ENCODE data around the gene NAT9. TPM values are rescaled to one million over a fixed set of nuclear protein-coding genes. Genes with fewer than 3 reads are reported as not detected.

The NAT9 gene
- total and polyA plus RNA-seq, 2 of the 4 experiments (the other 2 are of a cell fraction) = 48.9 to 62.0 TPM

DNA sequence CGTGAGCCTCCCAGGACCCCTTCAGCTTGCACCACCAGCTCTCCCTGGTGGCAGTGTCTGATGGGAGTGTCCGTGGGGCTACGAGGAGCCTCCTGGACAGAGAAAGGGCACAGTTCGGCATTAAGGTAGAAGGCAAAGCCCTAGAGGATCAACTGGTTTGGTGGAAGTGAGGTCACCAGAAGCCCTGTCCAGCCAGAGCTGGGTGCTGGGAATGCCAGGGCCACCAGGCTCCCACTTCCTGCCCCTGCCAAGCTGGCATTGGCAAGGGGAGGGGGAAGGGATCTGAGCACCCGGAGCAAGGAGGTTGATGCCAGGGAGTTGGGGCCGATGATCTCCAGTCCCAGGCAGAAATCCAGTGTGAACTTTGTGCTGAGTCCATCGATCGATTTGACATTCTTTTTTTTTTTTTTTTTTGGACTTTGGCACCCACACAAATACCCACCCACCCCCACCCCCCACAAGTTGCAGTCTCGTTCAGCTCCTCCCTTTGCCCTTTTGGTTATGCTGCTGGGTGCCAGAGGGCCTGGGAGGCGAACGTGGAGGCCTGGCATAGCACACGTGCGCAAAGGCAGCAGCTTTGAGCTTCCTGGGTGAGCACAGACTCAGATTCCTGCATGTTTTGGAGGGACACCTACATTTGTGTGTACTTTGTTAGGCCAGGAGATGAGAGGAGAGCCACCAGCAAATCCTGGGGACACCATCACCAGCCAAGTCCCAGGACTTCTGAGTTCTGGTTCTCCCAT is 25.6 kb downstream of the NAT9 start:
- Histone ChIP-seq H3K23ac (ENCODE audit: low read depth, low read length) (0 out of 2 replicates have a peak overlapping the region, but pooled peaks have one; percentile 0), H3K4ac (ENCODE audit: low read depth, low read length) (no peak overlapping the region), H2BK120ac (ENCODE audit: low read depth, low read length) (no peak overlapping the region), H3K9me3 (ENCODE audit: control insufficient read depth, insufficient read depth, low read length) (no peaks in the 10 kb centered on the region), H3K18ac (ENCODE audit: low read depth, low read length) (no peak overlapping the region), H3K79me1 (ENCODE audit: low read depth in 1 of 2, low read length in 2 of 2) (peaks cover 6 to 22% of the 10 kb centered on the region in 2 experiments), H3K27ac (ENCODE audit: insufficient read depth, low read length) (no peak overlapping the region), H4K8ac (ENCODE audit: low read depth in 2 of 2, low read length in 2 of 2) (no peak overlapping the region; a peak in 1 of 4 replicates), H3K56ac (ENCODE audit: extremely low read depth, insufficient read depth, low read length) (no peak overlapping the region), H4K91ac (ENCODE audit: insufficient read depth, low read depth, low read length) (no peak overlapping the region), H4K20me1 (ENCODE audit: insufficient read depth, low read length) (peaks cover 4% of the 10 kb centered on the region; the same call in 1 of the 2 replicates), H2AK5ac (ENCODE audit: low read depth, low read length) (peak overlapping the region; percentile 65; the same call in 1 of the 2 replicates), H3K4me3 (ENCODE audit: insufficient read depth, low read depth, low read length) (no peak overlapping the region), H2BK5ac (ENCODE audit: low read depth, low read length, poor library complexity, severe bottlenecking) (no peak overlapping the region), H3K9ac (ENCODE audit: low read depth, low read length) (no peak overlapping the region), H3K14ac (replicated peaks; ENCODE audit: low read depth, low read length) (no peak overlapping the region), H3K27me3 (ENCODE audit: control insufficient read depth, insufficient read depth, low read length) (no peaks in the 10 kb centered on the region), H3K4me1 (ENCODE audit: control insufficient read depth, insufficient read depth, low read length) (peaks cover 8% of the 10 kb centered on the region; the same call in 1 of the 2 replicates), H2AFZ (replicated peaks; ENCODE audit: low read length, poor library complexity) (peak overlapping the region; percentile 97), H2AK9ac (replicated peaks; ENCODE audit: low read depth, low read length, poor library complexity) (peak overlapping the region; percentile 73), H3K4me2 (ENCODE audit: low read depth, low read length) (peak overlapping the region; percentile 83), H2BK20ac (ENCODE audit: low read depth, low read length) (no peak overlapping the region), H2BK15ac (ENCODE audit: low read depth, low read length) (no peak overlapping the region), H3K9me1 (ENCODE audit: insufficient read depth, low read length) (peaks cover 3% of the 10 kb centered on the region), H3K36me3 (ENCODE audit: control insufficient read depth, insufficient read depth, low read length) (no peaks in the 10 kb centered on the region), H4K5ac (ENCODE audit: low read depth, low read length) (no peak overlapping the region)
- dilution Hi-C loops (cut with HindIII; ENCODE audit: low sequenced_read_pairs, unreplicated experiment) = no loop called here
- WGBS, 2 experiments (ENCODE audit: extremely low coverage in 2 of 2, insufficient read length in 1 of 2) = 38% methylated on average over 4 of the region's 13 CpGs; no CpG with 5 or more reads in 1 of the 2 experiments
- ATAC-seq (ENCODE audit: low read depth) (no peak), DNase-seq (no peak)
- ChIA-PET CTCF (no interaction called here), POLR2A (ENCODE audit: unreplicated experiment) (no interaction called here)
- no TSS peak for BruUV-seq (replicated peaks)
- in situ Hi-C loops (cut with MboI; ENCODE audit: low sequenced_read_pairs) = no loop called here
- intact Hi-C loops (cut with micrococcal nuclease) = no loop called here
- TF ChIP-seq POLR2A (IDR thresholded peaks at IDR 0.05; ENCODE audit: low read depth, low read length) (no peak), MAZ (IDR thresholded peaks at IDR 0.05; ENCODE audit: borderline replicate concordance, low read depth, low read length) (no peak), BHLHE40 (IDR thresholded peaks at IDR 0.05; ENCODE audit: low read depth, low read length) (no peak)
- TF ChIP-seq, protein P1, sequence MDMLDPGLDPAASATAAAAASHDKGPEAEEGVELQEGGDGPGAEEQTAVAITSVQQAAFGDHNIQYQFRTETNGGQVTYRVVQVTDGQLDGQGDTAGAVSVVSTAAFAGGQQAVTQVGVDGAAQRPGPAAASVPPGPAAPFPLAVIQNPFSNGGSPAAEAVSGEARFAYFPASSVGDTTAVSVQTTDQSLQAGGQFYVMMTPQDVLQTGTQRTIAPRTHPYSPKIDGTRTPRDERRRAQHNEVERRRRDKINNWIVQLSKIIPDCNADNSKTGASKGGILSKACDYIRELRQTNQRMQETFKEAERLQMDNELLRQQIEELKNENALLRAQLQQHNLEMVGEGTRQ (IDR thresholded peaks at IDR 0.05; ENCODE audit: low read depth, low read length) = no peak

Data from IMR-90 (cell line).